Loucy (cell line): ENCODE results near the gene BMAL1.

Experiments
- H2AFZ ChIP-seq: fragments of 200-600 bp; sonication (generic); 2 replicates; pipeline ENCODE4 v1.6.0; 2016; ENCODE audit warnings: antibody characterized with exemption, mild to moderate bottlenecking, low read length, moderate library complexity
- H3F3A ChIP-seq: fragments of 200-600 bp; 2 replicates; pipeline ENCODE4 v1.6.0; 2016; ENCODE audit warnings: antibody characterized with exemption, low read depth, mild to moderate bottlenecking
- H3K27me3 ChIP-seq: fragments of 200-600 bp; sonication (generic); 2 replicates; pipeline ENCODE4 v1.6.1; 2014; ENCODE audit warnings: low read length, mild to moderate bottlenecking; ENCODE audit not compliant: insufficient read depth, poor library complexity, severe bottlenecking
- H3K36me3 ChIP-seq: fragments of 200-600 bp; sonication (generic); 2 replicates; pipeline ENCODE4 v1.6.1; 2016; ENCODE audit warnings: low read length; ENCODE audit not compliant: insufficient read depth
- H3K4me1 ChIP-seq: fragments of 200-600 bp; sonication (generic); 2 replicates; pipeline ENCODE4 v1.5.1; 2014; ENCODE audit warnings: low read length, mild to moderate bottlenecking; ENCODE audit not compliant: insufficient read depth, poor library complexity, severe bottlenecking
- H3K4me2 ChIP-seq: fragments of 200-600 bp; sonication (generic); 2 replicates; pipeline ENCODE4 v1.6.0; 2014; ENCODE audit warnings: antibody characterized with exemption, low read length, low read depth, mild to moderate bottlenecking; ENCODE audit not compliant: poor library complexity, severe bottlenecking
- H3K4me3 ChIP-seq: fragments of 200-600 bp; sonication (generic); 2 replicates; pipeline ENCODE4 v1.5.1; 2014; ENCODE audit warnings: low read length, mild to moderate bottlenecking, mixed read lengths; ENCODE audit not compliant: poor library complexity, severe bottlenecking
- H3K79me2 ChIP-seq: fragments of 200-600 bp; sonication (generic); 2 replicates; pipeline ENCODE4 v1.6.1; 2014; ENCODE audit warnings: low read length; ENCODE audit not compliant: insufficient read depth
- H3K9ac ChIP-seq: fragments of 200-600 bp; sonication (generic); 2 replicates; pipeline ENCODE4 v1.6.0; 2014; ENCODE audit warnings: mild to moderate bottlenecking, low read depth, low read length, moderate library complexity; ENCODE audit not compliant: poor library complexity, severe bottlenecking
- H3K9me2 ChIP-seq: fragments of 200-600 bp; sonication (generic); replicated peaks from 2 replicates; pipeline ENCODE4 v1.6.1; 2016; ENCODE audit warnings: low read depth, low read length, mixed read lengths
- H3K9me3 ChIP-seq: fragments of 200-600 bp; sonication (generic); 2 replicates; pipeline ENCODE4 v1.6.1; 2014; ENCODE audit warnings: mild to moderate bottlenecking, antibody characterized with exemption, low read length, low read depth; ENCODE audit not compliant: insufficient read depth
- H4K20me1 ChIP-seq: fragments of 200-600 bp; sonication (generic); 2 replicates; pipeline ENCODE4 v1.6.0; 2014; ENCODE audit warnings: antibody characterized with exemption, low read length, mild to moderate bottlenecking; ENCODE audit not compliant: insufficient read depth, poor library complexity, severe bottlenecking
- EZH2phosphoT487 ChIP-seq: fragments of 200-600 bp; IDR thresholded peaks from 2 replicates; pipeline ENCODE4 v1.6.1; 2018; ENCODE audit warnings: antibody characterized with exemption, mild to moderate bottlenecking, moderate library complexity, borderline replicate concordance
- TF ChIP-seq, protein P1 (sequence below): fragments of 200-600 bp; sonication (generic); conservative IDR thresholded peaks from 2 replicates; pipeline ENCODE4 v1.5.1; 2014; ENCODE audit warnings: mild to moderate bottlenecking, antibody characterized with exemption, low read length

BMAL1 gene

DNA sequence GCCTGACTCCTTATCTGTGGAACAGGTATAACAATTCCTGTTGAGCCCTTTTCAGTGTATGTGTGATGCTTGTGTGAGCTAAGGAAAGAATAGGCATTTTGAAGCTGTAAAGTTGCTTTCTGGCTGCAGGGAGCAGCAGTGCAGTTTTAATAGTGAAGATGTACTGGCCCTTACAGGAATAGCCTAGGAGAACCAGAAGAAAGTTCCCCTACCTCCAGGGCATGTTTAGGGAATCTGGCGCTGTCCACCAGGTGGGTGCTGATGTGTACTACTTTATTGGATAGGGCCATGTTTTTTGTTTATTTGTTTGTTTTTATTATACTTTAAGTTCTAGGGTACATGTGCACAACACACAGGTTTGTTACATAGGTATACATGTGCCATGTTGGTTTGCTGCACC, 11.5 kb downstream of the BMAL1 start:
- no peak overlapping the region for H3K4me3 ChIP-seq
- H3K36me3 ChIP-seq: no peaks in the 10 kb centered on the region
- H3K4me1 ChIP-seq: no peaks in the 10 kb centered on the region
- H3K27me3 ChIP-seq: no peaks in the 10 kb centered on the region
- H3K9me3 ChIP-seq: no peaks in the 10 kb centered on the region
- TF ChIP-seq, protein P1, sequence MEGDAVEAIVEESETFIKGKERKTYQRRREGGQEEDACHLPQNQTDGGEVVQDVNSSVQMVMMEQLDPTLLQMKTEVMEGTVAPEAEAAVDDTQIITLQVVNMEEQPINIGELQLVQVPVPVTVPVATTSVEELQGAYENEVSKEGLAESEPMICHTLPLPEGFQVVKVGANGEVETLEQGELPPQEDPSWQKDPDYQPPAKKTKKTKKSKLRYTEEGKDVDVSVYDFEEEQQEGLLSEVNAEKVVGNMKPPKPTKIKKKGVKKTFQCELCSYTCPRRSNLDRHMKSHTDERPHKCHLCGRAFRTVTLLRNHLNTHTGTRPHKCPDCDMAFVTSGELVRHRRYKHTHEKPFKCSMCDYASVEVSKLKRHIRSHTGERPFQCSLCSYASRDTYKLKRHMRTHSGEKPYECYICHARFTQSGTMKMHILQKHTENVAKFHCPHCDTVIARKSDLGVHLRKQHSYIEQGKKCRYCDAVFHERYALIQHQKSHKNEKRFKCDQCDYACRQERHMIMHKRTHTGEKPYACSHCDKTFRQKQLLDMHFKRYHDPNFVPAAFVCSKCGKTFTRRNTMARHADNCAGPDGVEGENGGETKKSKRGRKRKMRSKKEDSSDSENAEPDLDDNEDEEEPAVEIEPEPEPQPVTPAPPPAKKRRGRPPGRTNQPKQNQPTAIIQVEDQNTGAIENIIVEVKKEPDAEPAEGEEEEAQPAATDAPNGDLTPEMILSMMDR: no peak
- TF ChIP-seq EZH2phosphoT487: no peak
- no peak overlapping the region for H3K4me2 ChIP-seq
- no peaks in the 10 kb centered on the region for H4K20me1 ChIP-seq
- H3K79me2 ChIP-seq: no peaks in the 10 kb centered on the region
- H3F3A ChIP-seq: no peaks in the 10 kb centered on the region
- no peaks in the 10 kb centered on the region for H3K9me2 ChIP-seq
- H2AFZ ChIP-seq: no peak overlapping the region
- no peak overlapping the region for H3K9ac ChIP-seq

DNA sequence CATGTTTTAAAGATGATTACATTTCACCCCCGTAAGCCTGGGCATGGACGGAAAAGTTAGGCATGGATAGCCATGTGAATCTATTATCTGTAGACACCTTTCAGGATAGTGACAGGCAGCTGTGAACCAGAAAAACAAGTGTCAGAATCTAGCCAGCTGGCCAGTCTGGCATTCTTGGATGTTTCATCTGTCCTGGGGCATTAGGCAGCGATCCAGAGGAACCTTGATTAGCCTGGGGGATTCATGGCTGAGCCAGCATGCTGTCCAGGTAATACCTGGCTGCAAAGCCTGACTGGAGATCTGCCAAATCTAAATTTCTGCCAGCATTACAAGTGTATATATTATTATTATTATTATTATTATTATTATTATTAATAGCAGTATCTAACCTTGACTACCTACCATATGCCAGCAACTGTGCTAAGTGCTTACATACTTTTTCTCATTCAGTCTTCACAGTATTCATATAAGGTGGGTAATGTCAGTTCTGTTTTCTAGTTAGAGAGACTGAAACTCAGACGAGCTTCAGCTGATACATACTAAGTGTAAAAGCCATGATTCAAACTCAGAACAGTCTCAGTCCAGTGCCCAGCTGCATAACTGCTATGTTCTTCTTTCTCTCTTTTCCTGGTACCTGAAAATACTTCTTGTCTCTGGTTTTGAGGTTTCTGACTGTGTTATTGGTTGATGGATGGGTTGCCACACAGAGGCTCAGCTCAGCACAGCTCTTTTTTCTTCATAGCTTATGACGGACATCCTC, 12.8 kb downstream of the BMAL1 start:
- Histone ChIP-seq H3K9ac (no peak overlapping the region), H3K36me3 (no peaks in the 10 kb centered on the region), H3K4me1 (no peaks in the 10 kb centered on the region), H2AFZ (no peak overlapping the region), H3K9me3 (no peaks in the 10 kb centered on the region), H3K27me3 (no peaks in the 10 kb centered on the region), H4K20me1 (no peaks in the 10 kb centered on the region), H3K9me2 (no peaks in the 10 kb centered on the region), H3K4me2 (no peak overlapping the region), H3K4me3 (no peak overlapping the region), H3F3A (no peaks in the 10 kb centered on the region), H3K79me2 (no peaks in the 10 kb centered on the region)
- TF ChIP-seq, protein P1: no peak
- no peak for TF ChIP-seq EZH2phosphoT487

DNA sequence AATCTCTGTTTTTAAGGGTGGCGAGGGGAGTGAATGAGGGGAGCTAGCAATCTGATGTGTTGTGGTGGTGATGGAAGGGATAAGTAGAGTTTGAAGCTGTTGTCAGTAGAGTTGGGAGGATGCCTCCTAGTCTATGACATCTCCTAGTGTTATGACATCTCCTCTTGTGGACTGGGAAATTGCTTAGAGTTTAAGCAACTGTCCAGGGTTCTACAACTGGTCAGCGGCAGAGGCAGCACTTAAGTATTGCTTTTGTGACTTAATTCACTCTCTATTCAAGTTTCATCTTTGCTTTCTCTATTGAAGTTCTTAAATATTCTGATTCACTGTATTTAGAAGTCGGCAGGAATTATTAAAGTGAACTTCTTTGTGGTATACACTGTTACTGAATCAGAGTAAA, 13.8 kb downstream of the BMAL1 start:
- H3K4me3 ChIP-seq: no peak overlapping the region
- no peak overlapping the region for H3K9ac ChIP-seq
- no peak overlapping the region for H3K4me2 ChIP-seq
- no peaks in the 10 kb centered on the region for H3K9me3 ChIP-seq
- no peaks in the 10 kb centered on the region for H3K36me3 ChIP-seq
- no peaks in the 10 kb centered on the region for H3K9me2 ChIP-seq
- H3K79me2 ChIP-seq: no peaks in the 10 kb centered on the region
- H3K27me3 ChIP-seq: no peaks in the 10 kb centered on the region
- no peaks in the 10 kb centered on the region for H3K4me1 ChIP-seq
- no peaks in the 10 kb centered on the region for H3F3A ChIP-seq
- no peaks in the 10 kb centered on the region for H4K20me1 ChIP-seq
- H2AFZ ChIP-seq: no peak overlapping the region
- TF ChIP-seq, protein P1: no peak
- no peak for TF ChIP-seq EZH2phosphoT487
